Right lobe of liver (tissue), 4 donors: ENCODE measurements around the gene TSPAN18.

Experiments used
- POLR2A ChIP-seq: fragments of 450-650 bp; IDR thresholded peaks from one replicate; pipeline ENCODE4 v1.6.1; 2017; ENCODE audit warnings: antibody characterized with exemption, mild to moderate bottlenecking
- TF ChIP-seq, protein P1 (sequence below), 4 donors: fragments of 200-600 bp in 3 of 4; fragments of 450-650 bp in 1 of 4; IDR thresholded peaks; one replicate each; pipeline versions ENCODE4 v1.5.1 to v1.8.0; 2016 to 2022; ENCODE audit warnings: antibody characterized with exemption in 4 of 4, mild to moderate bottlenecking in 2 of 4
- donor health status: DM: no; HTN: no; CAD: no.
- donor health status: DM: no; HTN: no; CAD: no.
- donor health status: DM: no; HTN: yes; CAD: no.

DNA sequence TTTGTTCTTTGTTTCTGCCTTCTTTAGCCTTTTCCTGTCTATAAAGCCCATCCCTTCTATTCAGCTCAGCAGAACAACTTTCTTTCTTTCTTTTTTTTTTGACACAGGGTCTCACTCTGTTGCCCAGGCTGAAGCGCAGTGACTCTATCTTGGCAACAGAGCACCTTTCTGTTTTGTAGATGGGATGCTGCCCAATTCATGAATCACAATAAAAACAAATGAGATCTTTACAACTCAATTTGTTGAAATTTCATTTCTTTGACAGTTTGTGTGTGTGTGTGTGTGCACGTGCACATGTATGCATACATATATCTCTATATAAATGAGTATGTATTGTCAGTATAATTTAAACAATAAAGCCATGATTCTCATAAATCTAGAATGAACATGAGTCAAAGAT is 25.5 kb downstream of the TSPAN18 start:
- TF ChIP-seq, protein P1, sequence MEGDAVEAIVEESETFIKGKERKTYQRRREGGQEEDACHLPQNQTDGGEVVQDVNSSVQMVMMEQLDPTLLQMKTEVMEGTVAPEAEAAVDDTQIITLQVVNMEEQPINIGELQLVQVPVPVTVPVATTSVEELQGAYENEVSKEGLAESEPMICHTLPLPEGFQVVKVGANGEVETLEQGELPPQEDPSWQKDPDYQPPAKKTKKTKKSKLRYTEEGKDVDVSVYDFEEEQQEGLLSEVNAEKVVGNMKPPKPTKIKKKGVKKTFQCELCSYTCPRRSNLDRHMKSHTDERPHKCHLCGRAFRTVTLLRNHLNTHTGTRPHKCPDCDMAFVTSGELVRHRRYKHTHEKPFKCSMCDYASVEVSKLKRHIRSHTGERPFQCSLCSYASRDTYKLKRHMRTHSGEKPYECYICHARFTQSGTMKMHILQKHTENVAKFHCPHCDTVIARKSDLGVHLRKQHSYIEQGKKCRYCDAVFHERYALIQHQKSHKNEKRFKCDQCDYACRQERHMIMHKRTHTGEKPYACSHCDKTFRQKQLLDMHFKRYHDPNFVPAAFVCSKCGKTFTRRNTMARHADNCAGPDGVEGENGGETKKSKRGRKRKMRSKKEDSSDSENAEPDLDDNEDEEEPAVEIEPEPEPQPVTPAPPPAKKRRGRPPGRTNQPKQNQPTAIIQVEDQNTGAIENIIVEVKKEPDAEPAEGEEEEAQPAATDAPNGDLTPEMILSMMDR (IDR thresholded peaks at IDR 0.05): no peak
- no peak for TF ChIP-seq POLR2A
